LNCAP (cell line): ENCODE measurements around the gene MAP4K4.

ENCODE experiments used
- CTCF ChIP-seq: fragments of 450-650 bp; IDR thresholded peaks from 2 replicates; pipeline ENCODE4 v1.5.1; 2017; ENCODE audit warnings: mild to moderate bottlenecking

MAP4K4 gene

GRCh38 chr2:101841679-101842327 is 144.3 kb downstream of the MAP4K4 start:
- TF ChIP-seq CTCF: no peak

- TF ChIP-seq CTCF: no peak
Measured at GRCh38 chr2:101842471-101842870, 145.0 kb downstream of the MAP4K4 start.

DNA sequence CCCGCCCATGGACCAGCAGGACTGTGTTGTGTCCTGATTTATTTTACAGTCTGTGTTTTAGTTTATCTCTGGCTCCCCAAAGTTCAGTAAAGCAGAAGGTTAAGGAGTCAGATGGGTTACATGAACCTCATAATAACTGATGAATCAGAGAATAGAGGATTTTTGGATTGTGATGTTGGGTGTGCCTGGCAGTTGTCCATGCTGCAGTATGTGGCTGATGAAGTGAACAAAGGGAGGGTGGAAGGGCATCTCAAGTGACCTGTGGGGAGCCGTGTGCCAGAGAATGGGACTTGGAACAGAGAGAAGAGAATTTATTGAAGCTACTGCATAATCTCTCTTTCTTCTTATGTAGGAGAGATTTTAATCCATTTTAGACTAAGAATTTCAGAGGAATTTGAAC is 145.5 kb downstream of the MAP4K4 start:
- TF ChIP-seq CTCF: no peak

DNA sequence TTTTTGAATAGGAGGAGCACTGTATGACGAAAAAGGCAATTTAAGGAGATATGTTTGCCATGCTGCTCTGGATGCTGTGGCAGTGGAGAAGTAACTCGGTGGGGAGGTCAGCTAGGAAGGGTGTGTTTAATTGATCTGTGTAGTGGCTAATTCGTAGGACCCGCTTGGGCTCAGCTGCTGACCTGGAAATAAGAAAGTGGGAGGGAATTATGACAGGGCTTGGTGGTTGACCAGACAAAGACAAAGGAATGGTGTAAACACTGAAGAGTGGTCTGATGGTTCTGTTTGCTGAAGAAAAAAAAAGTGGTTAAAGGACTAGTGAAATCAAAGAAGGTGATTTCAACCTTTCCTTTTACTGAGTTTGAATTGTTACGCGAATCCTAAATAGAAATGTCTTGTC is 146.0 kb downstream of the MAP4K4 start:
- TF ChIP-seq CTCF: no peak

DNA sequence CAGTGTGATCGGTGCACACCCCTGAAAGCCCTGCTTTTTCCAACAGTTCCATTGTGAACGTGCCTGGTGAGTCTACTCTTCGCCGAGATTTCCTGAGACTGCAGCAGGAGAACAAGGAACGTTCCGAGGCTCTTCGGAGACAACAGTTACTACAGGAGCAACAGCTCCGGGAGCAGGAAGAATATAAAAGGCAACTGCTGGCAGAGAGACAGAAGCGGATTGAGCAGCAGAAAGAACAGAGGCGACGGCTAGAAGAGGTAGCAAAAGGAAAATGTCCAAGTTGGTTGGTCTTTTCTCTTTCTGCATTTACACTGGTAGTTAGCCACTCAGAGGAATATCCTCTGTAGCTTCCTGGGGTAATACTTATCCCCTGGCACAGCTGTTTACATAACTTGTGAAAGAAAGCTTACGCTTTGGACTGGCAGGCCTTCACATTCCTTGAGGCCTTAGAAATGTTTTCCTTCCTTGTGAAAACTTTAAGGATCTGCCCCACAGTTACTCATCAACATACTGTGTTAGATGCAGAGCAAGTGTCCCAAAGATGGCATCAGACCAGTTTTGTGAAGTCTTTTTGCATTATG is 146.6 kb downstream of the MAP4K4 start:
- no peak for TF ChIP-seq CTCF

GRCh38 chr2:101846973-101847372 is 149.5 kb downstream of the MAP4K4 start:
- no peak for TF ChIP-seq CTCF

- no peak for TF ChIP-seq CTCF
Measured at GRCh38 chr2:101847661-101848339, 150.3 kb downstream of the MAP4K4 start.
